GM19395 (cell line): ENCODE measurements around the gene TENT5A.
A peak's percentile ranks its signal among the peaks of the same experiment; 100 is the strongest.
"Not testable (repeated sequence)": the region's sequence is repeated elsewhere in the genome, so short reads cannot be mapped to it uniquely, and the experiment has no call there.

Experiments
- ATAC-seq: cut with Tn5 transposase; IDR thresholded peaks from one replicate; pipeline ENCODE4 v1.9.1; 2021; ENCODE audit warnings: mild to moderate bottlenecking, moderate library complexity; ENCODE audit not compliant: unreplicated experiment

Gene TENT5A

GRCh38 chr6:81751388-81752083 lies 945 bp downstream of the TENT5A start:
- peak; percentile 7 for ATAC-seq

- ATAC-seq, result no peak
Observed at GRCh38 chr6:81750681-81751387, 1.6 kb downstream of the TENT5A start.

GRCh38 chr6:81750200-81750599 lies 2.3 kb downstream of the TENT5A start:
- ATAC-seq, result no peak

- no peak for ATAC-seq
Observed at GRCh38 chr6:81749707-81750106, 2.8 kb downstream of the TENT5A start.

DNA sequence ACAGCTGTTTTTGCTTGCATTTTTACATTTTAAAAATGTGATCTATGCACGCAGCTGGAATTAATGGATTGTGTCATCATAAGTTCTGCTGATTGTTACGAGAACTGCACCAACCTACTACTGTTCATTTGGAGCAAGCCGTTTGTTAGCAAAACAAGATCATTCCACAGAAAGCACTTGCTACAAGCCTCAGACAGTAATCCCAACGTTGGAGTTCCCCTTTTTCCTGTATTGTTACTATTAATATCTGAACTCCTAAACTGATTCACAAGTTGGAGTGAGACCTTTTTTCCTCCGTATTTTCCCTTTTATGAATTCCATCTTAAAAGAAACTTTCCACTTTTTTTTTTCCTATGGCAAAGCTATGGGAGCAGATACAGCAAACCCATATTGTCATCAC lies 3.5 kb downstream of the TENT5A start:
- no peak for ATAC-seq

DNA sequence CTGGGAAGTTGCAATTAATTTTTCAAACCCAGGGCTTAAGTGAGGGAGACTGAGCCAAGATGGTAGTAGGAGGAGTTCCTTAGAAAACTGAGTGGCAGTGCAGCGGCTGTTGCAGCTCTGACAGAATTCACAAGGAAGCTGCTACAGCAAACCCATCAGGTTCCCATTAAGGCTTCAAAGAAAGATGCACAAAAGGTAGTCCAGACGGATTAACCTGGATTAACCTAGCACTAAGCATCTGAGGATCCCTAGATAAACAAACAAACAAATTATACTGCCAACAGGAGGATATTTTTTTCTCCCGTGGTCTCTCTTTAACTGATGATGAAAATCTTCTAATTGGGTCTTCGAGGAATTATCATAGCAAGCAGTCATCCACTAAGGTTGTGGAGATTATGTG lies 5.2 kb downstream of the TENT5A start:
- no peak for ATAC-seq

- ATAC-seq, result no peak
Observed at GRCh38 chr6:81744131-81744530, 8.3 kb downstream of the TENT5A start.

- no peak for ATAC-seq
Observed at GRCh38 chr6:81743649-81744048, 8.8 kb downstream of the TENT5A start.

GRCh38 chr6:81741689-81742088 lies 10.8 kb downstream of the TENT5A start:
- no peak for ATAC-seq

DNA sequence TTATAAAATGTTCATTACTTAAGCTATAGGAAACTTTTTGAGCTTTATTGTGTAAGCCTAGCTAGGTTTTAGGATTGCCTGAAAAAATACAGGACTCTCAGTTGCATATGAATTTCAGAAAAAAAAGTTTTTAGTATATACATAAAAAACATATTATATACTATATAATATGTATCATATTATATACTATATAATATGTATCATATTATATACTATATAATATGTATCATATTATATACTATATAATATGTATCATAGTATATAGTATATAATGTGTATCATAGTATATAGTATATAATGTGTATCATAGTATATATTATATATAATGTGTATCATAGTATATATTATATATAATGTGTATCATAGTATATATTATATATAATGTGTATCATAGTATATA lies 11.9 kb downstream of the TENT5A start:
- not testable (repeated sequence) for ATAC-seq

DNA sequence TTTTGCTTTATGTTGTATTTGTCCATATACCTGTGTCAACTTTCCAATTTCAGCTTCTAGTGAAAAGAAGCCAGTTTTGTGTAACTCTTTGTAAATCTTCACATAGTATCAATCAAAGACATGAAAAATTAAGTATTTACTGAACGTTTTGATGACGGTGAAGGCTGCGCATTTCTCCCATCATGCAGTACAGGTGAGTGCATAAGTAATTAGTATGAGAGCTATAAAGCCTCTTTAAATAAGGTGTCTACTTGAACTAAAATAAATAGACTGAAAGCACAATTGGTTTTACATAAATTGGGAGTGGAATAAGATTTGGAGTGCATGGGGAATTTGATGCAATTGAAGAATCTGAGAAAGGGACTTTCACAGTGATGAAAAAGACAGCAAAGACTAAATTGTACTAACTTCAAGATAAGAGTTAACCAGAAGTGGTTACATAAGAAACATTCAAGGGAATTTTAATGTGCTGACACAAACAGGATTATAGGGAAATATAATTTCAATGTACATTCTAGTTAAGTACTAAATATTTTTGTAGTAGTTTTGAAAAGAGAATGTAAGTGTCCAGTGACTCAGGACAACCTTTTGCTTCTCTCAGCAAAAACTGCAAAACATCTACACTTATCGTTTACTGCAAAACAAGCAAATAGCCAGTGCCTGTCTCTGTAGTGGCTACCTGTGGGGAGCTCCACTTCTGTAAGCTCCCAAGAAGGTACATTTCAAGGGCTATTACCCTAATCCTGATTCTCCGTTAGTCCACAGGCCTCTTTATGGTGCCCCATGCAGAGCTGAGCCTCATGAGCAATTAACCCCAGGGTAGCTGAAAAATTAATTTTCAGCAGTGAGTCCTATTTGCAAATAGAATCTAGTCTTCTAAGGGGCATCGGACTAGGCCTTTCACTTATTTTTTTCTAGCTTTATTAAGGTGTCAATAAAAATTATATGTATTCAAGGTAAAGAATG lies 13.0 kb downstream of the TENT5A start:
- ATAC-seq, result no peak

- ATAC-seq, result no peak
Observed at GRCh38 chr6:81736428-81736827, 16.1 kb downstream of the TENT5A start.

- ATAC-seq, result no peak
Observed at GRCh38 chr6:81735756-81736380, 16.6 kb downstream of the TENT5A start.

GRCh38 chr6:81734500-81735150 lies 17.9 kb downstream of the TENT5A start:
- ATAC-seq, result no peak

DNA sequence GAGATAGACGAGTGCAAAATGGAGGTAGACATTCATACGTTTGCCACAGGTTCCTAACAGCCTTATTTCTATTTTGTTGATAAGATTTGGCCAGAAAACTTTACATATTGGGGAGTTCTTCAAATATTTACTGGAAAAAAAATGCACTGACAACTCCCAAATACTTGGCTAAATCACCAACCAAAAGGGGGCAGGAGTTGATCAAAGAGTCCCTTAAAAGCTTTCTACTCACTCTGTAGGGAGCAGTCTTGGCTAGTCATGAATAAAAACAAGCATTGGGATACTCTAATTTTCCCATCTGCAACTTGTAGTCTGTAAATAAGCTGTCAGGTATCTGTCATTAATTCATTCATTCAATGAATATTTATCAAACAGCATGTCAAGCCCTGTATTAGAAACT lies 18.4 kb downstream of the TENT5A start:
- no peak for ATAC-seq

DNA sequence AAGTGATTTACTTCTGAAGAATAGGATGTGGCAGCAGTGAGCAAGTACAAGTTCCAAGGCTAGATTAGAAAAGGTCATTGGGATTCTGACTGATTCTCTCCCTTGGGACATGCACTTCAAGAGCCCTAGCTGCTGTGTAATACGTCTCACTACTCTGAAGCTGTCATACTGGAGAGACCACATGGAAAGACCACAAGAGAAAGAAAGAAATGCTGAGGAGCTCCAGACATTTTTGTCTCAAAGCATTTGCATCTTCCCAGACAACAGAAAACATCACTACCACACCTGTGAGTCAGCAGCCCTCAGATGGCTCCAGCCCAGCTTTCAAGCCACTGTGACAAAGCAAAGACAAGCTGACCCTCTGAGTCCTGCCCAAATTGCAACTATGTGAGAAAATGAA lies 20.7 kb downstream of the TENT5A start:
- ATAC-seq, result no peak

- ATAC-seq, result peak; percentile 72
Observed at GRCh38 chr6:81727876-81728517, 24.5 kb downstream of the TENT5A start.

DNA sequence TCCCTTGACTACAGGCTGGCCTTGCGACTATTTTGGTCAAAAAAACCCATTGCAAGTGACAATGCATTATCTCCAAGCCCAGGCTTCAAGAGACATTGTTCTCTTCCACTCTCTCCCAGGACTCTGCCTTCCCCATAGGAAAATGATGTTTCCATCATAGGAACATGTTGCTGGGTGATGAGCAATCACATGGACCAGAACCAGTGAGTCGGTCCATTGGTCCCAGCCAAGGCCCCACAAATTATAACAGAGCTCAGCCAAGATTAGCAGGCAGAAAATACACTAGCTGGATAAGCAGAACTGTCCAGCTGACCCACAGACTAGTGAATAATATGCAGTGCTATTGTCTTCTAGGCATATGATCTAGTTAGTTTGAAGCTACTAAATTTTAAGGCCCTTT lies 27.4 kb downstream of the TENT5A start:
- ATAC-seq, result no peak

- ATAC-seq, result no peak
Observed at GRCh38 chr6:81722506-81723223, 29.8 kb downstream of the TENT5A start.
